K562 (cell line): ENCODE results near the gene ITPK1. TPM values are rescaled to one million over a fixed set of nuclear protein-coding genes. Genes with fewer than 3 reads are reported as not detected.

Experiments used
- ATAC-seq: fragments of 200-7000 bp; cut with Tn5 transposase; 3 replicates; pipeline ENCODE4 v1.9.1; 2020; ENCODE audit warnings: moderate library complexity
- BruUV-seq: library from RNA; stranded (reverse); fragments of 400-500 nt; replicated peaks from 2 replicates; lab custom pipeline; 2021; lab: Mats Ljungman, UMichigan
- CTCF ChIA-PET: fragments of 300-600 bp; formaldehyde crosslinking; extraction: SDS; loops from one replicate; lab custom pipeline; 2021; ENCODE audit warnings: low intra/inter-chr PET ratio; lab: Yijun Ruan, JAX
- POLR2A ChIA-PET: fragments of 300-600, 350-650 bp; sonication (Branson Sonifier 250); formaldehyde crosslinking; extraction: SDS; loops from one replicate; lab custom pipeline; 2021; ENCODE audit warnings: antibody characterized with exemption, inconsistent platforms; lab: Yijun Ruan, JAX
- DNase-seq, 4 experiments: peaks; one replicate each; pipeline versions ENCODE4 v3.0.0 to v3.0.0-alpha.2; 2011 to 2018; ENCODE audit warnings: low spot score in 3 of 4, mixed read lengths in 3 of 4; ENCODE audit errors: extremely low read depth in 1 of 4
- FAIRE-seq: peaks from 2 replicates; lab custom pipeline; 2011; peaks lifted over from hg19 to GRCh38; lab: Jason Lieb, UNC
- H2AFZ ChIP-seq: 2 replicates; pipeline ENCODE4 v1.6.0; 2011; ENCODE audit warnings: low read depth, low read length, control low read depth, inconsistent platforms
- H3K27ac ChIP-seq: fragments of 200-600 bp; 3 replicates; pipeline ENCODE4 v1.8.0; 2011; ENCODE audit warnings: low read depth, mild to moderate bottlenecking, control low read depth, inconsistent platforms, low read length, moderate library complexity, mixed read lengths; ENCODE audit errors: extremely low read depth
- H3K27me3 ChIP-seq, 2 experiments: fragments of 300-600 bp in 1 of 2; 2 replicates in 1 of 2; 3 replicates in 1 of 2; pipeline versions ENCODE4 v1.6.0 to v1.8.0; 2011; ENCODE audit warnings: inconsistent platforms in 2 of 2, low read length in 2 of 2, mild to moderate bottlenecking in 1 of 2, mixed read lengths in 1 of 2, moderate library complexity in 1 of 2; ENCODE audit not compliant: control insufficient read depth in 2 of 2, insufficient read depth in 2 of 2
- H3K36me3 ChIP-seq: fragments of 300-600 bp; 3 replicates; pipeline ENCODE4 v1.8.0; 2011; ENCODE audit warnings: mild to moderate bottlenecking, low read length, inconsistent platforms; ENCODE audit not compliant: control insufficient read depth, insufficient read depth
- H3K4me1 ChIP-seq, 2 experiments: fragments of 200-600 bp in 1 of 2; replicated peaks in 1 of 2; 2 replicates in 1 of 2; 3 replicates in 1 of 2; pipeline versions ENCODE4 v1.5.1 to v1.8.0; 2011; ENCODE audit warnings: inconsistent platforms in 2 of 2, low read length in 2 of 2, mild to moderate bottlenecking in 1 of 2, mixed read lengths in 1 of 2, moderate library complexity in 1 of 2; ENCODE audit not compliant: control insufficient read depth in 2 of 2, insufficient read depth in 2 of 2
- H3K4me2 ChIP-seq: 2 replicates; pipeline ENCODE4 v1.6.1; 2011; ENCODE audit warnings: low read length, control low read depth, inconsistent platforms, mixed read lengths; ENCODE audit not compliant: insufficient read depth
- H3K4me3 ChIP-seq: fragments of 200-600 bp; sonication (generic), shearing (Covaris generic); 2 replicates; pipeline ENCODE4 v1.5.1; 2016; ENCODE audit warnings: control low read depth, inconsistent platforms
- H3K79me2 ChIP-seq: fragments of 200-600 bp; 3 replicates; pipeline ENCODE4 v1.8.0; 2011; ENCODE audit warnings: low read length, inconsistent platforms; ENCODE audit not compliant: control insufficient read depth, insufficient read depth
- H3K9ac ChIP-seq, 2 experiments: 2 replicates each; pipeline versions ENCODE4 v1.6.0 to v1.6.1; 2011; ENCODE audit warnings: low read depth in 2 of 2, low read length in 2 of 2, control low read depth in 1 of 2, inconsistent platforms in 1 of 2, mild to moderate bottlenecking in 1 of 2, mixed read lengths in 1 of 2; ENCODE audit not compliant: insufficient read depth in 1 of 2
- H3K9me1 ChIP-seq: one replicate; pipeline ENCODE4 v1.6.0; 2011; ENCODE audit warnings: inconsistent platforms, mild to moderate bottlenecking, low read length, moderate library complexity; ENCODE audit not compliant: control insufficient read depth, insufficient read depth
- H3K9me3 ChIP-seq: replicated peaks from 2 replicates; pipeline ENCODE4 v1.5.1; 2011; ENCODE audit warnings: low read depth, low read length, inconsistent platforms; ENCODE audit not compliant: control insufficient read depth, insufficient read depth
- H4K20me1 ChIP-seq: replicated peaks from 2 replicates; pipeline ENCODE4 v1.6.1; 2011; ENCODE audit warnings: low read length, inconsistent platforms, mixed read lengths; ENCODE audit not compliant: control insufficient read depth, insufficient read depth
- ARNT ChIP-seq, 2 experiments: fragments of 450-650 bp; IDR thresholded peaks; 2 replicates each; pipeline ENCODE4 v1.6.1; 2016; ENCODE audit warnings: mild to moderate bottlenecking in 1 of 2
- CREB1 ChIP-seq, 2 experiments: sonication (generic) in 1 of 2; formaldehyde crosslinking in 1 of 2; IDR thresholded peaks; 2 replicates each; pipeline versions ENCODE4 v1.6.1 to v1.8.0; 2012 to 2022; ENCODE audit warnings: inconsistent platforms in 1 of 2, mild to moderate bottlenecking in 1 of 2, missing genetic modification reagents in 1 of 2, moderate library complexity in 1 of 2
- E2F8 ChIP-seq: fragments of 450-650 bp; IDR thresholded peaks from 2 replicates; pipeline ENCODE4 v1.7.1; 2018; ENCODE audit warnings: mild to moderate bottlenecking, low read depth; ENCODE audit not compliant: partially characterized antibody
- EGR1 ChIP-seq: fragments of 450-650 bp; conservative IDR thresholded peaks from 2 replicates; pipeline ENCODE4 v1.6.1; 2017; ENCODE audit warnings: mild to moderate bottlenecking
- ESRRA ChIP-seq: fragments of 450-650 bp; IDR thresholded peaks from 2 replicates; pipeline ENCODE4 v1.6.1; 2014; ENCODE audit warnings: low read depth, mild to moderate bottlenecking, moderate library complexity, borderline replicate concordance
- ZNF717 ChIP-seq: fragments of 250-450 bp; sonication (Bioruptor Pico); IDR thresholded peaks from 2 replicates; pipeline ENCODE4 v1.5.0; 2021
- WGBS: fragments of 100-300 bp; shearing (Covaris generic); methylation state at CpG from one replicate; pipeline ENCODE4 v1.1.6; 2016; ENCODE audit warnings: low coverage, mixed read lengths; ENCODE audit not compliant: insufficient coverage; ENCODE audit errors: missing lambda C conversion rate; 5-methylcytosine and 5-hydroxymethylcytosine counted together
- in situ Hi-C: fragments of 300-500 bp; cut with MboI; formaldehyde crosslinking; loops from 4 replicates; pipeline ENCODE4 v1.15.0; 2018; ENCODE audit warnings: inconsistent platforms, mixed read lengths
- intact Hi-C: fragments of 100-400 bp; cut with micrococcal nuclease; formaldehyde crosslinking; loops from 2 replicates; pipeline ENCODE4 v1.14.2; 2022
- polyA plus RNA-seq, 8 experiments: library from polyadenylated mRNA; depleted of rRNA in 4 of 8; stranded (reverse) in 5 of 8; unstranded in 3 of 8; fragments of >200 nt; fragmentation: Nextera tagmentation in 2 of 8; fragmentation: Illumina TruSeq in 1 of 8; extraction: Ambion mirVana in 2 of 8; extraction: Trizol in 1 of 8; gene quantifications; 2 replicates each; pipeline versions ENCODE4 v1.2.1 to v1.2.3, GENCODE V29; 2011 to 2014; ENCODE audit warnings: inconsistent platforms in 1 of 8, missing spikeins in 1 of 8
- total RNA-seq, 7 experiments: library from RNA; depleted of rRNA in 6 of 7; stranded (reverse); fragments of >200 nt in 6 of 7; fragmentation: Illumina TruSeq in 2 of 7; extraction: Trizol in 2 of 7; gene quantifications; 2 replicates each; pipeline versions ENCODE4 v1.2.1 to v1.2.3, GENCODE V29; 2011 to 2021; ENCODE audit warnings: low replicate concordance in 1 of 7

Gene ITPK1
- total and polyA plus RNA-seq, 9 of the 15 experiments (the other 6 are each of a cell fraction or from before 2014, with no cell fraction given), result 1.2 to 39.2 (median 23.0) TPM

DNA sequence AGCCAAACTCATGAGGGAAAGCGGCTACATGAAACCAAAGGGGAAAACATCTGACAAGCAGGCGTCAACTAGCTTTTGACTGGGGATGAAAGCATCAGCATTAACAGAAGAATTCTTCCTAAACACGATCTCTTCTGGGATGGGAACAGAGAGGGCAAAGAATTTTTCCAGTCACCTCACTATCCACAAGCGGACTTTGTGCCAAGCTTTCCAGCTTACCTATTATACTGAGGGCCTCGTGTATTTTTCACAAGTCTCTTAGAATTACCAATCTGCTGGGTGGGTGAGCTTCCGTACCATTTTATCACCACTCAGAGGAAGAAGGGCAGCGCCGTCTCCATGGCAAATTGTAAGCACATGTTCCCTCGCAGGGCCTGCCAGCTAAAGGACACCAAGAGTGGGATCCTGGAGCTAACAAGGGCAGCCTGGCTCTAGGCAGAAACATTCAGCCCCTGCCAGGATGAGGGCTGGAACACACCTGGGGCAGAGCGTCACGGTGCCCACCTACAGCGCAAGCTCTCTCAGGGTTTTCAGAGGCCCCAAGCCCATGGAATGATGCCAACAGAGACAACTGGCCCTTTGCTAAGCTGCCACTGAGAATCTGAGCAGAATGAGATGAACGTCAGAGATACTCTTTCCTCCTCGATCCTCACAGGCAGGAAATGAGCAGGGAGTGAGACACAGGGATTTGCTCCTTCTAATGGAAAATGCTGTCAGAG is 118.2 kb downstream of the ITPK1 start (continued):
- no peak for TF ChIP-seq E2F8
- TF ChIP-seq ZNF717 (CRISPR knock-in tag), result no peak

- H4K20me1 ChIP-seq, result no peaks in the 10 kb centered on the region
- ChIA-PET CTCF (no interaction called here), POLR2A (no interaction called here)
- peak overlapping the region; percentile 6 to 83; a peak in 2 of 4 replicates for H3K9ac ChIP-seq
- peak in 2 of 4 experiments; percentile 17 to 39 for DNase-seq
- WGBS, result 51% methylated on average over 6 of the region's 9 CpGs
- H3K4me1 ChIP-seq, result peaks cover 25 to 27% of the 10 kb centered on the region in 2 experiments; a peak in 4 of 5 replicates
- H3K4me3 ChIP-seq, result no peak overlapping the region
- no peaks in the 10 kb centered on the region for H3K9me1 ChIP-seq
- no TSS peak for BruUV-seq
- peak overlapping the region; percentile 25; the same call in 1 of the 2 replicates for H3K4me2 ChIP-seq
- H3K9me3 ChIP-seq, result no peaks in the 10 kb centered on the region
- no peaks in the 10 kb centered on the region for H3K27me3 ChIP-seq
- intact Hi-C loops, result no loop called here
- TF ChIP-seq EGR1 (no peak), CREB1 (IDR thresholded peaks at IDR 0.05) (no peak), CREB1 (CRISPR knock-in tag; IDR thresholded peaks at IDR 0.05) (no peak), ARNT (IDR thresholded peaks at IDR 0.05) (no peak), ESRRA (no peak)
- peak overlapping the region; percentile 40; the same call in 1 of the 3 replicates for H3K27ac ChIP-seq
- H3K79me2 ChIP-seq, result peaks cover 17% of the 10 kb centered on the region; the same call in 2 of the 3 replicates
- in situ Hi-C loops, result no loop called here
- H3K36me3 ChIP-seq, result peaks cover 9% of the 10 kb centered on the region; the same call in 1 of the 3 replicates
- ATAC-seq, result peak; percentile 73
- FAIRE-seq, result no peak
- H2AFZ ChIP-seq, result peak overlapping the region; percentile 55; the same call in 1 of the 2 replicates
These were observed 120.1 kb downstream of the ITPK1 start for GRCh38 chr14:92995620-92996019.
